GM12878 (cell line): ENCODE data around the gene PGAM2. TPM values are rescaled to one million over a fixed set of nuclear protein-coding genes. Genes with fewer than 3 reads are reported as not detected.
"Not testable (repeated sequence)": the region's sequence is repeated elsewhere in the genome, so short reads cannot be mapped to it uniquely, and the experiment has no call there.

Experiments used
- ATAC-seq: fragments of 200-7000 bp; cut with Tn5 transposase; 3 replicates; pipeline ENCODE4 v1.9.1; 2020; ENCODE audit warnings: mild to moderate bottlenecking, moderate library complexity
- BruUV-seq: library from RNA; stranded (reverse); fragments of 400-500 nt; replicated peaks from 2 replicates; lab custom pipeline; 2021; lab: Mats Ljungman, UMichigan
- CTCF ChIA-PET: fragments of 300-600 bp; sonication (Branson Sonifier 250); formaldehyde crosslinking; extraction: SDS; loops from one replicate; lab custom pipeline; 2021; ENCODE audit warnings: inconsistent platforms; lab: Yijun Ruan, JAX
- POLR2A ChIA-PET: fragments of 350-600 bp; formaldehyde crosslinking; extraction: SDS; loops from one replicate; lab custom pipeline; 2021; ENCODE audit warnings: inconsistent platforms; lab: Charles Lee
- RAD21 ChIA-PET: fragments of 300-600 bp; sonication (Branson Sonifier 250); formaldehyde crosslinking; loops from one replicate; lab custom pipeline; 2023; ENCODE audit warnings: antibody characterized with exemption; ENCODE audit not compliant: unreplicated experiment; lab: Charles Lee
- SMC1A ChIA-PET: fragments of 300-600 bp; sonication (Branson Sonifier 250); formaldehyde crosslinking; loops from one replicate; lab custom pipeline; 2023; ENCODE audit not compliant: unreplicated experiment, uncharacterized antibody; lab: Charles Lee
- DNase-seq: peaks from one replicate; pipeline ENCODE4 v3.0.0-alpha.2; 2011; ENCODE audit warnings: low read depth, low spot score
- FAIRE-seq: peaks from 3 replicates; lab custom pipeline; 2011; peaks lifted over from hg19 to GRCh38; lab: Jason Lieb, UNC
- H2AFZ ChIP-seq: 2 replicates; pipeline ENCODE4 v1.6.0; 2011; ENCODE audit warnings: low read depth, low read length, control low read depth; ENCODE audit not compliant: control insufficient read depth
- H3K27ac ChIP-seq: 2 replicates; pipeline ENCODE4 v1.5.1; 2011; ENCODE audit warnings: control low read depth; ENCODE audit not compliant: control insufficient read depth, insufficient read depth
- H3K27me3 ChIP-seq, 2 experiments: replicated peaks in 1 of 2; 2 replicates each; pipeline versions ENCODE4 v1.6.0 to v1.6.1; 2011; ENCODE audit warnings: low read length in 1 of 2; ENCODE audit not compliant: control insufficient read depth in 2 of 2, insufficient read depth in 2 of 2
- H3K36me3 ChIP-seq, 2 experiments: 2 replicates each; pipeline ENCODE4 v1.5.1; 2011; ENCODE audit warnings: low read length in 1 of 2; ENCODE audit not compliant: control insufficient read depth in 2 of 2, insufficient read depth in 2 of 2
- H3K4me1 ChIP-seq: 2 replicates; pipeline ENCODE4 v1.6.1; 2011; ENCODE audit warnings: mild to moderate bottlenecking, low read length, moderate library complexity, mixed read lengths; ENCODE audit not compliant: control insufficient read depth, insufficient read depth
- H3K4me2 ChIP-seq: 2 replicates; pipeline ENCODE4 v1.6.0; 2011; ENCODE audit warnings: control low read depth; ENCODE audit not compliant: control insufficient read depth, insufficient read depth
- H3K4me3 ChIP-seq: fragments of 200-600 bp; sonication (generic); 2 replicates; pipeline ENCODE4 v1.5.1; 2016
- H3K79me2 ChIP-seq: 2 replicates; pipeline ENCODE4 v1.6.0; 2011; ENCODE audit warnings: low read length; ENCODE audit not compliant: control insufficient read depth, insufficient read depth
- H3K9ac ChIP-seq: 2 replicates; pipeline ENCODE4 v1.8.0; 2011; ENCODE audit warnings: low read length, control low read depth, mixed read lengths; ENCODE audit not compliant: control insufficient read depth, insufficient read depth
- H3K9me3 ChIP-seq: replicated peaks from 3 replicates; pipeline ENCODE4 v1.5.1; 2011; ENCODE audit warnings: mild to moderate bottlenecking, low read length; ENCODE audit not compliant: control insufficient read depth, insufficient read depth
- H4K20me1 ChIP-seq: 2 replicates; pipeline ENCODE4 v1.6.0; 2011; ENCODE audit not compliant: control insufficient read depth, insufficient read depth
- WGBS: methylation state at CpG from one replicate; pipeline ENCODE4 v1.1.6; 2016; ENCODE audit warnings: low lambda C conversion rate; ENCODE audit not compliant: insufficient replicate concordance, insufficient coverage; ENCODE audit errors: missing lambda C conversion rate; 5-methylcytosine and 5-hydroxymethylcytosine counted together
- in situ Hi-C: fragments of 300-500 bp; cut with MboI; formaldehyde crosslinking; loops from 9 replicates; pipeline ENCODE4 v1.14.3; 2018; ENCODE audit warnings: mixed read lengths
- intact Hi-C: fragments of 100-400 bp; cut with micrococcal nuclease; formaldehyde crosslinking; loops from one replicate; pipeline ENCODE4 v1.14.2; 2022; ENCODE audit not compliant: unreplicated experiment
- polyA plus RNA-seq, 11 experiments: library from polyadenylated mRNA; depleted of rRNA in 4 of 11; unstranded in 6 of 11; stranded (reverse) in 5 of 11; fragments of >200 nt; fragmentation: Nextera tagmentation in 4 of 11; fragmentation: Illumina TruSeq in 1 of 11; extraction: Ambion mirVana in 4 of 11; extraction: Trizol in 1 of 11; gene quantifications; 1 replicate in 1 of 11; 2 replicates in 10 of 11; pipeline versions ENCODE4 v1.2.1 to v1.2.3, GENCODE V29; 2011 to 2016; ENCODE audit warnings: inconsistent platforms in 2 of 11, missing spikeins in 2 of 11, low read depth in 1 of 11
- total RNA-seq, 4 experiments: library from RNA; depleted of rRNA in 3 of 4; stranded (reverse); fragments of >200 nt in 3 of 4; fragmentation: Illumina TruSeq in 1 of 4; extraction: Trizol in 1 of 4; gene quantifications; 2 replicates each; pipeline versions ENCODE4 v1.2.1 to v1.2.3, GENCODE V29; 2013 to 2021

PGAM2 gene
- total and polyA plus RNA-seq, 10 of the 15 experiments (the other 5 are each of a cell fraction or from before 2014, with no cell fraction given): not detected

- FAIRE-seq, DNase-seq, H3K4me3 ChIP-seq, H3K27ac ChIP-seq, ATAC-seq, H4K20me1 ChIP-seq, in situ Hi-C loops, H3K4me2 ChIP-seq, H3K79me2 ChIP-seq, intact Hi-C loops, POLR2A ChIA-PET, BruUV-seq, H3K4me1 ChIP-seq, H3K36me3 ChIP-seq, H2AFZ ChIP-seq, CTCF ChIA-PET, H3K27me3 ChIP-seq, H3K9me3 ChIP-seq, H3K9ac ChIP-seq: not testable (repeated sequence)
- ChIA-PET SMC1A (interaction anchor here (0.6 kb wide), 1 partner anchor 32 kb away, joined by 3 read pairs; no protein-coding TSS in a partner anchor), RAD21 (interaction anchor here (1.2 kb wide), 1 partner anchor 58 kb away, joined by 4 read pairs; no protein-coding TSS in a partner anchor)
- WGBS: 33% methylated on average over 6 of the region's 6 CpGs
Measured at GRCh38 chr7:44022796-44023467, 42.4 kb downstream of the PGAM2 start.

- H2AFZ ChIP-seq, FAIRE-seq, H3K36me3 ChIP-seq, H4K20me1 ChIP-seq, H3K4me2 ChIP-seq, intact Hi-C loops, H3K9me3 ChIP-seq, in situ Hi-C loops, H3K9ac ChIP-seq, BruUV-seq, H3K27ac ChIP-seq, POLR2A ChIA-PET, H3K27me3 ChIP-seq, H3K4me1 ChIP-seq, SMC1A ChIA-PET, DNase-seq, ATAC-seq, H3K4me3 ChIP-seq: not testable (repeated sequence)
- ChIA-PET CTCF (interaction anchor here (3.4 kb wide), 1 partner anchor 174 kb away, joined by 25 read pairs; no protein-coding TSS in a partner anchor), RAD21 (interaction anchor here (1.2 kb wide), 1 partner anchor 59 kb away, joined by 4 read pairs; no protein-coding TSS in a partner anchor)
- WGBS: 47% methylated on average over 6 of the region's 7 CpGs
- peaks cover 11% of the 10 kb centered on the region for H3K79me2 ChIP-seq
Measured at GRCh38 chr7:44022069-44022468, 43.3 kb downstream of the PGAM2 start.

DNA sequence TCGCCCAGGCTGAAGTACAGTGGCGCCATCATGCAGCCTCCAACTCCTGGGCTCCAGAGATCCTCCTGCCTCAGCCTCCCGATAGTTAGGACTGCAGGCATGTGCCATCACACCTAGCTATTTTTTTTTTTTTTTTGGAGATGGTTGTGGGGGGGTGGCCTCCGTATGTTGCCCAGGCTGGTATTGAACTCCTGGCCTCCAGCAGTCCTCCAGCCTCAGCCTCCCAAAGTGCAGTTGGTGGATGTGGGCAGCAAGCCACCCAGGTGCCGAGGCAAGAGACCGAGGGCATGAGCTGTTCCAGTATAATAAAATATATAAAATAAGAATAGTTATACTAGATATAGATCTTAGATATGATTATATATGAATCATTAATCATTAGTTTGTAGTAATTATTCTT, 45.5 kb downstream of the PGAM2 start:
- H3K27me3 ChIP-seq, H3K4me1 ChIP-seq, H3K4me3 ChIP-seq, BruUV-seq, in situ Hi-C loops, H3K4me2 ChIP-seq, H4K20me1 ChIP-seq, H3K36me3 ChIP-seq, H2AFZ ChIP-seq, DNase-seq, FAIRE-seq, ATAC-seq, H3K27ac ChIP-seq, H3K9me3 ChIP-seq, H3K9ac ChIP-seq: not testable (repeated sequence)
- SMC1A ChIA-PET: interaction anchor here (0.6 to 2.0 kb wide), 10 partner anchors 25 to 808 kb away, joined by 3 to 13 read pairs (median 4); partner anchors contain the start of gene DBNL
- POLR2A ChIA-PET: interaction anchor here (0.6 to 0.7 kb wide), 5 partner anchors 24 to 551 kb away, joined by 3 to 6 read pairs (median 4); no protein-coding TSS in a partner anchor
- 40% methylated on average over 6 of the region's 6 CpGs for WGBS
- CTCF ChIA-PET: interaction anchor here (0.6 to 3.4 kb wide), 15 partner anchors 27 to 471 kb away, joined by 3 to 25 read pairs (median 3); no protein-coding TSS in a partner anchor
- H3K79me2 ChIP-seq: peaks cover 12% of the 10 kb centered on the region
- intact Hi-C loops: loop anchor here (1.0 to 10.0 kb wide), 3 partner anchors 62 to 475 kb away; partner anchors contain the start of genes NUDCD3 and POLM
- RAD21 ChIA-PET: interaction anchor here (0.6 to 1.8 kb wide), 12 partner anchors 25 to 546 kb away, joined by 3 to 10 read pairs (median 4); partner anchors contain the start of genes DBNL and YKT6
